ENCODE data around the gene MRPL24. TPM values are rescaled to one million over a fixed set of nuclear protein-coding genes. Genes with fewer than 3 reads are reported as not detected.

Gene MRPL24
- total RNA-seq, 2 donors from 2014 or later: 55.0 to 67.1 TPM

GRCh38 chr1:156744786-156745419 lies 4.0 kb upstream of the MRPL24 start:
- H3K27me3 ChIP-seq (replicated peaks; ENCODE audit: insufficient read depth): no peaks in the 10 kb centered on the region
- intact Hi-C loops (cut with DNase I): no loop called here
- H3K4me1 ChIP-seq (replicated peaks): peaks cover 26% of the 10 kb centered on the region
- peak overlapping the region in 1 of 2 donors; percentile 8 for H3K27ac ChIP-seq
- H3K4me3 ChIP-seq: no peak overlapping the region
- 83% methylated on average over 14 of the region's 14 CpGs for WGBS
- H3K36me3 ChIP-seq: peaks cover 4 to 20% of the 10 kb centered on the region in 2 donors
- H3K9me3 ChIP-seq: no peaks in the 10 kb centered on the region
- no peak for DNase-seq (ENCODE audit: low spot score)
- no peak for TF ChIP-seq POLR2AphosphoS5 (IDR thresholded peaks at IDR 0.05)
- TF ChIP-seq POLR2A (IDR thresholded peaks at IDR 0.05): no peak
- TF ChIP-seq CTCF (IDR thresholded peaks at IDR 0.05): no peak

- H3K27ac ChIP-seq: peak overlapping the region in 1 of 2 donors; percentile 8
- H3K4me1 ChIP-seq (replicated peaks): peaks cover 26% of the 10 kb centered on the region
- WGBS: 79% methylated on average over 12 of the region's 12 CpGs
- TF ChIP-seq CTCF (IDR thresholded peaks at IDR 0.05) (no peak), POLR2AphosphoS5 (IDR thresholded peaks at IDR 0.05) (no peak), POLR2A (IDR thresholded peaks at IDR 0.05) (no peak)
- no peaks in the 10 kb centered on the region for H3K27me3 ChIP-seq (replicated peaks; ENCODE audit: insufficient read depth)
- no peak for DNase-seq (ENCODE audit: low spot score)
- H3K4me3 ChIP-seq: no peak overlapping the region
- no peaks in the 10 kb centered on the region for H3K9me3 ChIP-seq
- intact Hi-C loops (cut with DNase I): no loop called here
- H3K36me3 ChIP-seq: peaks cover 4 to 20% of the 10 kb centered on the region in 2 donors
Observed at GRCh38 chr1:156744344-156744743, 3.5 kb upstream of the MRPL24 start.

GRCh38 chr1:156743367-156744302 lies 2.7 kb upstream of the MRPL24 start:
- Histone ChIP-seq H3K36me3 (peaks cover 4 to 20% of the 10 kb centered on the region in 2 donors), H3K9me3 (no peaks in the 10 kb centered on the region), H3K4me1 (replicated peaks) (peaks cover 20% of the 10 kb centered on the region), H3K27me3 (replicated peaks; ENCODE audit: insufficient read depth) (no peaks in the 10 kb centered on the region), H3K27ac (no peak overlapping the region), H3K4me3 (no peak overlapping the region)
- 81% methylated on average over 14 of the region's 14 CpGs for WGBS
- TF ChIP-seq POLR2AphosphoS5 (IDR thresholded peaks at IDR 0.05) (no peak), POLR2A (IDR thresholded peaks at IDR 0.05) (no peak), CTCF (IDR thresholded peaks at IDR 0.05) (no peak)
- no peak for DNase-seq (ENCODE audit: low spot score)
- intact Hi-C loops (cut with DNase I): no loop called here

GRCh38 chr1:156742801-156743200 lies 1.9 kb upstream of the MRPL24 start:
- H3K4me3 ChIP-seq: no peak overlapping the region
- H3K27me3 ChIP-seq (replicated peaks; ENCODE audit: insufficient read depth): no peaks in the 10 kb centered on the region
- 94% methylated on average over 4 of the region's 4 CpGs for WGBS
- H3K4me1 ChIP-seq (replicated peaks): peaks cover 14% of the 10 kb centered on the region
- peaks cover 4 to 20% of the 10 kb centered on the region in 2 donors for H3K36me3 ChIP-seq
- intact Hi-C loops (cut with DNase I): no loop called here
- no peaks in the 10 kb centered on the region for H3K9me3 ChIP-seq
- no peak overlapping the region for H3K27ac ChIP-seq
- no peak for DNase-seq (ENCODE audit: low spot score)
- TF ChIP-seq POLR2AphosphoS5 (IDR thresholded peaks at IDR 0.05): no peak
- TF ChIP-seq POLR2A (IDR thresholded peaks at IDR 0.05): no peak
- no peak for TF ChIP-seq CTCF (IDR thresholded peaks at IDR 0.05)

All from prostate gland (tissue), 2 donors.